ENCODE data around the gene CTNNA1.
"Not testable (repeated sequence)": the region's sequence is repeated elsewhere in the genome, so short reads cannot be mapped to it uniquely, and the experiment has no call there.

Gene CTNNA1

DNA sequence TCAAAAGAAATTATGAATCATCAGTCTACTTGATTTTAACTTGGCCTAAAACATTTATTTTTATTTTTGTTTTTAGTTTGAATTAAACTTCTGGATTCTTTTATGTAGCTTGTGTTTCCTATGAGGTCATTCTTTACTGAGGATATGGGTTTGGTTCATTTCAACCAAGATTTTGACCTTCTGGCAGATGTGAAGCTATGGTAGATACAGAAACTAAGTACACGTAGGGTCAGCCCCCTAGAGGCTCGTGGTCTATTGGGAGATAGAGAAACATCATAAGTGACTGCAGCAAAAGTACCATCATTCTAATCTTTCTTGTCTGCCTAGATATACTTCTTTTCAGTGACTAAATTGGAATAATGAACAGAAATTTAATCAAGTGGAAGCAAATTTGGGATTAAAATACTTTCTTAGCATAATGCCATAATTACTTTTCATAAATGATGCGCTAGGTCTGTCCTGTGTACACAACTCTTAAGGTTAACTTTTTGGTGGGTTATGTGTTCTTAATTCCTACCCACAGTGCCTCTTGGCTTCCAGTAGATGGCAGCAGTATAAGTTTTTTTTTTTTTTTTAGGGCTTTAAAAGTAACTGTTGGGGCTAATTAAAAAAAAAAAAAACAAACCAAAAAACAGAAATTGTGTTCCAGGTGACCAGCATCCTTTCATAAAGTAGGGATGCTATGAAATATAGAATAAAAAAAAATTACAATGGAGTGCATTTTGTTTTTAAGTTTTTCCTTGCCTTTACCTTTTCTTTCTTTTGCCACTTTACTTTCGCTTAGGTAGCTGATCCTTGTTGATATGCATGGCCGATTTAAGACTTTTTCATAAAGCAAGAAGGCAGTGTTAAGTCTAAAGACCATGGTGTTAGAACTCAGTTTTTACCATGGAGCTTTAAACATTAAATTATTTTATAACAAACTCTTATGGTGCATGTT, 72.0 kb downstream of the CTNNA1 start:
- peaks cover 19% of the 10 kb centered on the region for H3K36me3 Mint-ChIP-seq
- no peaks in the 10 kb centered on the region for H3K4me1 Mint-ChIP-seq
- DNase-seq (ENCODE audit: low spot score in 2 of 2) (no peak), ATAC-seq (ENCODE audit: low read depth) (peak; percentile 31)
- H3K9me3 Mint-ChIP-seq, result no peaks in the 10 kb centered on the region
- no peak overlapping the region for H3K4me3 Mint-ChIP-seq
- H3K27ac Mint-ChIP-seq, result no peak overlapping the region
- H3K27me3 Mint-ChIP-seq, result no peaks in the 10 kb centered on the region

GRCh38 chr5:138828556-138828955, 75.3 kb downstream of the CTNNA1 start:
- no peaks in the 10 kb centered on the region for H3K9me3 Mint-ChIP-seq
- H3K27ac Mint-ChIP-seq, result no peak overlapping the region
- no peaks in the 10 kb centered on the region for H3K27me3 Mint-ChIP-seq
- DNase-seq (ENCODE audit: low spot score in 2 of 2) (no peak), ATAC-seq (ENCODE audit: low read depth) (no peak)
- peaks cover 10% of the 10 kb centered on the region for H3K4me1 Mint-ChIP-seq
- H3K4me3 Mint-ChIP-seq, result no peak overlapping the region
- H3K36me3 Mint-ChIP-seq, result peaks cover 28% of the 10 kb centered on the region

DNA sequence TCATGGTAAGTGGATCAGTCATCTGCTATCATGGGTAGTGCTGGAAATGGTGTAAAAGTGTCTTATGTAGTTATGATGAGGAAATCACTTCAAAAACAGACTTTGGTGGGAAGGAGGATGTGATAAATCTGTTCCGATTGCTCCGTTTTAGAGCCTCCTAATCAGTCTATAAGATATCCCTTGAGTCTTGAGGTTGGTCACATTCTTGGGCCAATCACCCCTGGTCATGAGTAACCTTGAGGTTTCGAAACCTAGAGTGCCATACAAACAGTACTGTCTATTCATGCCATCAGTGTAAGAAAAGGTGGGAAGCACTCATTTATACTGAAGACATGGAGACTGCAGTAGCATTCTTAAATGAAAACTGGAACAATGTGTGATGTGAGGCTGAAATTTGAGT, 76.1 kb downstream of the CTNNA1 start:
- H3K4me3 Mint-ChIP-seq, result no peak overlapping the region
- DNase-seq (ENCODE audit: low spot score in 2 of 2) (no peak), ATAC-seq (ENCODE audit: low read depth) (no peak)
- no peaks in the 10 kb centered on the region for H3K27me3 Mint-ChIP-seq
- no peaks in the 10 kb centered on the region for H3K9me3 Mint-ChIP-seq
- H3K27ac Mint-ChIP-seq, result no peak overlapping the region
- H3K4me1 Mint-ChIP-seq, result peaks cover 10% of the 10 kb centered on the region
- peaks cover 31% of the 10 kb centered on the region for H3K36me3 Mint-ChIP-seq

- H3K27ac Mint-ChIP-seq, result peak overlapping the region; percentile 48
- ATAC-seq (ENCODE audit: low read depth) (no peak), DNase-seq (ENCODE audit: low spot score in 2 of 2) (no peak)
- H3K4me3 Mint-ChIP-seq, result no peak overlapping the region
- H3K9me3 Mint-ChIP-seq, result no peaks in the 10 kb centered on the region
- H3K4me1 Mint-ChIP-seq, result peaks cover 15% of the 10 kb centered on the region
- H3K36me3 Mint-ChIP-seq, result peaks cover 37% of the 10 kb centered on the region
- H3K27me3 Mint-ChIP-seq, result no peaks in the 10 kb centered on the region
Measured at GRCh38 chr5:138831703-138832102, 78.5 kb downstream of the CTNNA1 start.

DNA sequence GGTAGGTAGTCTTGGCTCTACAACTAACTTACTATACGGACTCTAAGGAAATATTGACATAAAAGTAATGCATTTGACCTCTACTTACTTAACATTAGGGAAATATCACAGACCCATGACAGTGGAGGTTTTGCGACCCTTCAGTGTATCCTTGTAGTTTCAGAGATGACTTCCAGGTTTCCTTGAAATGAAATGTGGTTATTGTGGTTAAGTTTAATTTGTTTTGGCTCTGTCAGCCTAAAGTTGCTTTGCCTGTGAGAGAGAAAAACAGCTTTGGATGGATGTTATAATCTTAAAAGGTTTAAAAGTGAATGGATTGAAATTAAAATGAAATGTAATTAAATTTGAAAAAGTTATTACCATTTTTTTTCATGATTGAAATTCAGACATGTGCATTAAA, 79.0 kb downstream of the CTNNA1 start:
- H3K9me3 Mint-ChIP-seq, result no peaks in the 10 kb centered on the region
- no peak for DNase-seq (ENCODE audit: low spot score in 2 of 2)
- no peak overlapping the region for H3K27ac Mint-ChIP-seq
- H3K36me3 Mint-ChIP-seq, result peaks cover 37% of the 10 kb centered on the region
- H3K4me3 Mint-ChIP-seq, result no peak overlapping the region
- H3K27me3 Mint-ChIP-seq, result no peaks in the 10 kb centered on the region
- no peak for ATAC-seq (ENCODE audit: low read depth)
- H3K4me1 Mint-ChIP-seq, result peaks cover 15% of the 10 kb centered on the region

GRCh38 chr5:138833080-138833479, 79.9 kb downstream of the CTNNA1 start:
- H3K27me3 Mint-ChIP-seq, result no peaks in the 10 kb centered on the region
- peaks cover 2% of the 10 kb centered on the region for H3K9me3 Mint-ChIP-seq
- ATAC-seq (ENCODE audit: low read depth) (no peak), DNase-seq (ENCODE audit: low spot score in 2 of 2) (no peak)
- peaks cover 18% of the 10 kb centered on the region for H3K4me1 Mint-ChIP-seq
- H3K36me3 Mint-ChIP-seq, result peaks cover 31% of the 10 kb centered on the region
- no peak overlapping the region for H3K4me3 Mint-ChIP-seq
- no peak overlapping the region for H3K27ac Mint-ChIP-seq

- DNase-seq (ENCODE audit: low spot score in 2 of 2) (no peak), ATAC-seq (ENCODE audit: low read depth) (no peak)
- Mint-ChIP-seq H3K4me1 (peaks cover 18% of the 10 kb centered on the region), H3K27me3 (no peaks in the 10 kb centered on the region), H3K27ac (no peak overlapping the region), H3K36me3 (peaks cover 27% of the 10 kb centered on the region), H3K4me3 (no peak overlapping the region), H3K9me3 (peaks cover 2% of the 10 kb centered on the region)
Measured at GRCh38 chr5:138833726-138834480, 80.7 kb downstream of the CTNNA1 start.

DNA sequence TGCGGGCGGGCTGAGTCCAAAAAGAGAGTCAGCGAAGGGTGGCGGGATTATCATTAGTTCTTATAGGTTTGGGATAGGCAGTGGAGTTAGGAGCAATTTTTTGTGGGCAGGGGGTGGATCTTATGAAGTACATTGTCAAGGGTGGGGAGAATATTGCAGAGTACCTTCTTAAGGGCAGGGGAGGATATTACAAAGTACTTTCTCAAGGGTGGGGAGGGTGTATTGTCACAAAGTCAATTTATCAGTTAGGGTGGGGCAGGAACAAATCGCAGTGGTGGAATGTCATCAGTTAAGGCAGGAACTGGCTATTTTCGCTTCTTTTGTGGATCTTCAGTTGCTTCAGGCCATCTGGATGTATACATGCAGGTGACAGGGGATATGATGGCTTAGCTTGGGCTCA, 81.6 kb downstream of the CTNNA1 start:
- H3K27me3 Mint-ChIP-seq; DNase-seq (ENCODE audit: low spot score in 2 of 2); H3K27ac Mint-ChIP-seq; H3K4me3 Mint-ChIP-seq; ATAC-seq (ENCODE audit: low read depth); H3K9me3 Mint-ChIP-seq: not testable (repeated sequence)
- H3K36me3 Mint-ChIP-seq, result peaks cover 21% of the 10 kb centered on the region
- H3K4me1 Mint-ChIP-seq, result peaks cover 20% of the 10 kb centered on the region

DNA sequence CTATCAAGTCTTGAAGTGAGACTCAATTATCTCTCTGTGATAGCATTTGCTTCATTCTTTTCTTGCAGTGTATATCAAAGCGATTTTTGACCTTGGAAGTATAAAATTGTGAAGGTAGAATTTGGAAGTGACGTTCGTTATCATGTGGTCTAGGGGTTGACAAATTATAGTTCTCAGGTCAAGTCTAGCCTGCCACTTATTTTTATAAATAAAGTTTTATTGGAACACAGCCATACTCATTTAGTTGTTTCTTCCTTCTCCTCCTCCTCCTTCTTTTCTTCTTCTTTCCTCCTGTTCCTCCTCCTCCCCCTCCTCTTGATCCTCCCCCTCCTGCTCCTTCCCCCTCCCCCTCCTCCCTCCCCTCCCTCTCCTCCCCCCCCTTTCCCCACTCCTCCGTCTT, 83.9 kb downstream of the CTNNA1 start:
- Mint-ChIP-seq H3K36me3 (peaks cover 12% of the 10 kb centered on the region), H3K4me3 (no peak overlapping the region)

GRCh38 chr5:138840103-138840502, 86.9 kb downstream of the CTNNA1 start:
- Mint-ChIP-seq H3K27me3 (no peaks in the 10 kb centered on the region), H3K4me3 (no peak overlapping the region), H3K4me1 (peaks cover 15% of the 10 kb centered on the region), H3K27ac (no peak overlapping the region), H3K36me3 (peaks cover 9% of the 10 kb centered on the region), H3K9me3 (peaks cover 2% of the 10 kb centered on the region)
- ATAC-seq (ENCODE audit: low read depth) (no peak), DNase-seq (ENCODE audit: low spot score in 2 of 2) (no peak)

More for the DNA sequence above, 83.9 kb downstream of the CTNNA1 start:
- H3K27ac Mint-ChIP-seq, result no peak overlapping the region
- no peaks in the 10 kb centered on the region for H3K27me3 Mint-ChIP-seq
- DNase-seq (ENCODE audit: low spot score in 2 of 2) (no peak), ATAC-seq (ENCODE audit: low read depth) (no peak)
- peaks cover 2% of the 10 kb centered on the region for H3K9me3 Mint-ChIP-seq
- H3K4me1 Mint-ChIP-seq, result peaks cover 14% of the 10 kb centered on the region

GRCh38 chr5:138841531-138841930, 88.3 kb downstream of the CTNNA1 start:
- H3K4me3 Mint-ChIP-seq, result no peak overlapping the region
- DNase-seq (ENCODE audit: low spot score in 2 of 2) (no peak), ATAC-seq (ENCODE audit: low read depth) (no peak)
- H3K27me3 Mint-ChIP-seq, result no peaks in the 10 kb centered on the region
- peaks cover 4% of the 10 kb centered on the region for H3K36me3 Mint-ChIP-seq
- peaks cover 17% of the 10 kb centered on the region for H3K4me1 Mint-ChIP-seq
- H3K9me3 Mint-ChIP-seq, result peaks cover 2% of the 10 kb centered on the region
- no peak overlapping the region for H3K27ac Mint-ChIP-seq

- Mint-ChIP-seq H3K4me1 (peaks cover 17% of the 10 kb centered on the region), H3K36me3 (peaks cover 2% of the 10 kb centered on the region), H3K9me3 (no peaks in the 10 kb centered on the region), H3K4me3 (no peak overlapping the region), H3K27ac (peak overlapping the region; percentile 7), H3K27me3 (no peaks in the 10 kb centered on the region)
- DNase-seq (ENCODE audit: low spot score in 2 of 2), result no peak
- ATAC-seq (ENCODE audit: low read depth), result no peak
Measured at GRCh38 chr5:138843316-138844124, 90.3 kb downstream of the CTNNA1 start.

GRCh38 chr5:138844125-138844461, 90.9 kb downstream of the CTNNA1 start:
- H3K9me3 Mint-ChIP-seq, result no peaks in the 10 kb centered on the region
- no peaks in the 10 kb centered on the region for H3K27me3 Mint-ChIP-seq
- H3K36me3 Mint-ChIP-seq, result peaks cover 2% of the 10 kb centered on the region
- H3K27ac Mint-ChIP-seq, result no peak overlapping the region
- DNase-seq (ENCODE audit: low spot score in 2 of 2) (no peak), ATAC-seq (ENCODE audit: low read depth) (no peak)
- no peak overlapping the region for H3K4me3 Mint-ChIP-seq
- peaks cover 17% of the 10 kb centered on the region for H3K4me1 Mint-ChIP-seq
